ENCODE measurements around the gene PDK2.

PDK2 gene

GRCh38 chr17:50153650-50154575 is 58.8 kb downstream of the PDK2 start:
- DNase-seq = no peak

GRCh38 chr17:50154604-50155003 is 59.5 kb downstream of the PDK2 start:
- no peak for DNase-seq

GRCh38 chr17:50155115-50155819 is 60.1 kb downstream of the PDK2 start:
- DNase-seq = no peak

GRCh38 chr17:50157891-50158290 is 62.7 kb downstream of the PDK2 start:
- no peak for DNase-seq

GRCh38 chr17:50161023-50161910 is 66.1 kb downstream of the PDK2 start:
- peak; percentile 96 for DNase-seq

Data from stimulated activated CD4-positive, alpha-beta T cell treated with anti-CD3 and anti-CD28 coated beads, Interleukin-15, amount 100 ng/mL, for 24 hours (primary cell).